DND-41 (cell line): Measurements from ENCODE around the gene OR2T2.
"Not testable (repeated sequence)": the region's sequence is repeated elsewhere in the genome, so short reads cannot be mapped to it uniquely, and the experiment has no call there.

Experiments used
- EZH2 ChIP-seq: IDR thresholded peaks from 3 replicates; pipeline ENCODE4 v1.6.1; 2012; ENCODE audit warnings: borderline replicate concordance, low read depth, mild to moderate bottlenecking, moderate library complexity, low read length, inconsistent platforms; ENCODE audit not compliant: severe bottlenecking
- TF ChIP-seq, protein P1 (sequence below): IDR thresholded peaks from 2 replicates; pipeline ENCODE4 v1.5.1; 2012; ENCODE audit warnings: borderline replicate concordance, low read length, moderate library complexity, mild to moderate bottlenecking; ENCODE audit not compliant: poor library complexity, severe bottlenecking; ENCODE audit errors: extremely low read depth

DNA sequence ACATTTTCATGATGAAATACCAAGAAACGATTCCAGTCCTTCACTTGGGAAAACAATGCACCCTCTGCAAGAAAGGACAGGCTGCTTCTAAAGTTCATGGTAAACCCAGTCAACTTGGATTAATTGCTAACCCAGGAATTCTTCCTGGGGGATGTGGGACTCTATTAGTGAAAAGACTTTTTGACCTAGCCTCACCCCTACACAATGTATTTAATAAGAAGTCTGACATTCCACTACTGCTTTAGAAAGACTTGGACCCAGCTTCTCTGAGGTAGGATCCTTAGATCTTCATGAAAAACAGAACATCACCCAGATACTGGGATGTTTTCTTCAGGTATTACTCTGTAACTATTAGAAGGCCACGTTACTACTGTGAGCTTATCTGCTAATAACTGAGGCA lies at the start of gene OR2T2:
- TF ChIP-seq, protein P1, sequence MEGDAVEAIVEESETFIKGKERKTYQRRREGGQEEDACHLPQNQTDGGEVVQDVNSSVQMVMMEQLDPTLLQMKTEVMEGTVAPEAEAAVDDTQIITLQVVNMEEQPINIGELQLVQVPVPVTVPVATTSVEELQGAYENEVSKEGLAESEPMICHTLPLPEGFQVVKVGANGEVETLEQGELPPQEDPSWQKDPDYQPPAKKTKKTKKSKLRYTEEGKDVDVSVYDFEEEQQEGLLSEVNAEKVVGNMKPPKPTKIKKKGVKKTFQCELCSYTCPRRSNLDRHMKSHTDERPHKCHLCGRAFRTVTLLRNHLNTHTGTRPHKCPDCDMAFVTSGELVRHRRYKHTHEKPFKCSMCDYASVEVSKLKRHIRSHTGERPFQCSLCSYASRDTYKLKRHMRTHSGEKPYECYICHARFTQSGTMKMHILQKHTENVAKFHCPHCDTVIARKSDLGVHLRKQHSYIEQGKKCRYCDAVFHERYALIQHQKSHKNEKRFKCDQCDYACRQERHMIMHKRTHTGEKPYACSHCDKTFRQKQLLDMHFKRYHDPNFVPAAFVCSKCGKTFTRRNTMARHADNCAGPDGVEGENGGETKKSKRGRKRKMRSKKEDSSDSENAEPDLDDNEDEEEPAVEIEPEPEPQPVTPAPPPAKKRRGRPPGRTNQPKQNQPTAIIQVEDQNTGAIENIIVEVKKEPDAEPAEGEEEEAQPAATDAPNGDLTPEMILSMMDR: not testable (repeated sequence)
- TF ChIP-seq EZH2: not testable (repeated sequence)
